HepG2 (cell line): Measurements from ENCODE around the gene ARPC1A. TPM values are rescaled to one million over a fixed set of nuclear protein-coding genes. Genes with fewer than 3 reads are reported as not detected.

Experiments used
- BCLAF1 ChIP-seq: fragments of 450-650 bp; IDR thresholded peaks from 2 replicates; pipeline ENCODE4 v1.6.1; 2017; ENCODE audit warnings: mild to moderate bottlenecking
- GABPA ChIP-seq, 2 experiments: IDR thresholded peaks; 2 replicates each; pipeline ENCODE4 v1.6.1; 2011 to 2016; ENCODE audit warnings: low read depth in 2 of 2, low read length in 1 of 2, missing biosample characterization in 1 of 2, missing genetic modification characterization in 1 of 2
- IRX3 ChIP-seq: sonication (generic); formaldehyde crosslinking; IDR thresholded peaks from 2 replicates; pipeline ENCODE4 v1.8.1; 2023; ENCODE audit warnings: mild to moderate bottlenecking, low read depth, missing genetic modification reagents, borderline replicate concordance
- NR2F6 ChIP-seq, 2 experiments: IDR thresholded peaks; 2 replicates each; pipeline ENCODE4 v1.6.1; 2016; ENCODE audit warnings: antibody characterized with exemption in 1 of 2, mild to moderate bottlenecking in 1 of 2
- POGZ ChIP-seq: sonication (generic); formaldehyde crosslinking; IDR thresholded peaks from 2 replicates; pipeline ENCODE4 v1.4.0; 2020; ENCODE audit warnings: mild to moderate bottlenecking, missing genetic modification reagents
- PREB ChIP-seq: sonication (generic); formaldehyde crosslinking; IDR thresholded peaks from 2 replicates; pipeline ENCODE4 v1.4.0; 2020; ENCODE audit warnings: missing genetic modification reagents
- PRMT3 ChIP-seq: sonication (generic); formaldehyde crosslinking; IDR thresholded peaks from 2 replicates; pipeline ENCODE4 v1.8.1; 2022; ENCODE audit warnings: low read depth, mild to moderate bottlenecking, moderate library complexity, missing genetic modification reagents, borderline replicate concordance
- ZNF121 ChIP-seq: sonication (generic); formaldehyde crosslinking; IDR thresholded peaks from 2 replicates; pipeline ENCODE4 v1.5.0; 2020; ENCODE audit warnings: mild to moderate bottlenecking, missing genetic modification reagents
- ZNF224 ChIP-seq: sonication (generic); formaldehyde crosslinking; IDR thresholded peaks from 2 replicates; pipeline ENCODE4 v1.5.0; 2020; ENCODE audit warnings: mild to moderate bottlenecking, missing genetic modification reagents
- ZNF281 ChIP-seq: sonication (generic); formaldehyde crosslinking; IDR thresholded peaks from 2 replicates; pipeline ENCODE4 v1.4.0; 2020; ENCODE audit warnings: missing genetic modification reagents, borderline replicate concordance
- ZNF337 ChIP-seq: sonication (generic); formaldehyde crosslinking; IDR thresholded peaks from 2 replicates; pipeline ENCODE4 v1.5.1; 2020; ENCODE audit warnings: missing genetic modification reagents, low read depth, mild to moderate bottlenecking, borderline replicate concordance
- ZNF432 ChIP-seq: sonication (generic); formaldehyde crosslinking; IDR thresholded peaks from 2 replicates; pipeline ENCODE4 v1.5.0; 2020; ENCODE audit warnings: missing genetic modification reagents, mild to moderate bottlenecking, borderline replicate concordance
- ZNF652 ChIP-seq: IDR thresholded peaks from 2 replicates; pipeline ENCODE4 v1.6.1; 2016; ENCODE audit warnings: low read depth, borderline replicate concordance
- ZNF772 ChIP-seq: sonication (generic); formaldehyde crosslinking; IDR thresholded peaks from 2 replicates; pipeline ENCODE4 v1.5.0; 2020; ENCODE audit warnings: mild to moderate bottlenecking, missing genetic modification reagents
- ZNF782 ChIP-seq: sonication (generic); formaldehyde crosslinking; IDR thresholded peaks from 2 replicates; pipeline ENCODE4 v1.4.0; 2020; ENCODE audit warnings: missing genetic modification reagents, mild to moderate bottlenecking, borderline replicate concordance
- ZSCAN31 ChIP-seq: sonication (generic); formaldehyde crosslinking; IDR thresholded peaks from 2 replicates; pipeline ENCODE4 v1.5.0; 2020; ENCODE audit warnings: low read depth, mild to moderate bottlenecking, missing genetic modification reagents
- polyA plus RNA-seq, 8 experiments: library from polyadenylated mRNA; depleted of rRNA in 3 of 8; stranded (reverse) in 7 of 8; unstranded in 1 of 8; fragments of >200 nt; fragmentation: Illumina TruSeq in 4 of 8; extraction: Trizol in 4 of 8; gene quantifications; 2 replicates each; pipeline versions ENCODE4 v1.2.1 to v1.2.3, GENCODE V29; 2011 to 2016; ENCODE audit warnings: low read depth in 4 of 8, missing spikeins in 1 of 8, mixed read lengths in 1 of 8; ENCODE audit not compliant: insufficient read depth in 1 of 8
- total RNA-seq, 5 experiments: library from RNA; depleted of rRNA; stranded (reverse); fragments of >200 nt; fragmentation: Illumina TruSeq; extraction: Trizol; gene quantifications; 2 replicates each; pipeline ENCODE4 v1.2.3, GENCODE V29; 2016; ENCODE audit warnings: low read depth in 1 of 5
- TF ChIP-seq, protein P1 (sequence below): sonication (generic); formaldehyde crosslinking; IDR thresholded peaks from 2 replicates; pipeline ENCODE4 v1.4.0; 2020; ENCODE audit warnings: missing genetic modification reagents

The ARPC1A gene
- total and polyA plus RNA-seq, 2 of the 13 experiments (the other 11 are each of a cell fraction or from before 2014, with no cell fraction given), result 44.3 to 88.5 TPM

DNA sequence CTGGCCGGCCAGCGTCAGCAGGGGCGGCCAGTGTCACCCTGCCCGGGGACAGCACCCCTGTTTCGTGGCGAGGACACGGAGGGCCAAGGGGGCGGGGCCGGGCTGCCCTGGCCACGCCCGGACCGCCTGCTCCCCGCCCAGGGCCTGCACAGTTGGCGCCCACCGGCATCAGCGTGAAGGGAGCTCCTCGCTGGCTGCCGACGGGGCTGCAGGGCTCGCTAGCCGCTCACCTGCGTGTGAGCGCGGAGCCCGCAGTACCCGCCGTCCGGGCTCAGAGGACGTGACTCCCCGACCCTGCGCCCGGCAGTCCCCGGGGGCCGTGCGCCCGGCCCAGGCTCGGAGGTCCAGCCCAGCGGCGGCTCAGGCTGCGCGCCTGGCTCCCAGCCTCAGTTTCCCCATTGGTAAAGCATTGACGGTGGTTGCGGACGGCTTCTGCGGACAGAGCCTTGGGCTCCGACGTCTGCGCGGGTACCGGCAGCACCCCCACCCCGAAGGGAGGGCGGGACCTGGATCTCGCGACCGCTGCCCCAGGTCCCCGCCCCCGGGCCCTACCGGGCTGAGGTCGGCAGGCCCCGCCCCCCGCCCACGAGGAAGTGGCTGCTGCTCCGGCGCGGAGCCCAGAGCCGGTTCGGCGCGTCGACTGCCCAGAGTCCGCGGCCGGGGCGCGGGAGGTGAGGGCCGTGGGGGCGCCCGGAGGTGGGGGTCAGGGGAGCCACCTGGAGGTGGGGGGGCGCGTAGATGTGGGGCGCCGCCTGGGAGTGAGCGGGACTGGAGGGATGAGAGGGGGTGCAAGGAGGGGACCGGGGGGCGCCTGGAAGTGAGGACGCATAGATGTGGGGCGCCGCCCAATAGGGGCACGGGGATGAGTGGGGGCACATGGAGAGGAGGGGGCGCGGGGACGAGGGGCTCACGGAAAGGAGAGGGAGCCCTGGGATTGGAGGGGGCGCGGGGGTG, 48.7 kb downstream of the ARPC1A start, which contains the start of gene ARPC1B (continued):
- TF ChIP-seq POGZ (CRISPR knock-in tag), result peak; percentile 35; the same call in 1 of the 2 replicates
- no peak for TF ChIP-seq ZNF224
- TF ChIP-seq ZNF121, result no peak; the same call in 1 of the 2 replicates
- 0 out of 2 replicates have a peak, but pooled peaks have one; percentile 49 for TF ChIP-seq ZSCAN31
- TF ChIP-seq NR2F6 (IDR thresholded peaks at IDR 0.05), result no peak
- TF ChIP-seq NR2F6 (CRISPR knock-in tag; IDR thresholded peaks at IDR 0.05), result no peak
- no peak for TF ChIP-seq ZNF652
- TF ChIP-seq IRX3 (CRISPR knock-in tag), result no peak
- no peak for TF ChIP-seq BCLAF1
- TF ChIP-seq ZNF782 (CRISPR knock-in tag), result no peak
- TF ChIP-seq ZNF281 (CRISPR knock-in tag), result peak; percentile 27; the same call in 1 of the 2 replicates
- no peak for TF ChIP-seq ZNF337 (CRISPR knock-in tag)
- no peak; the same call in 1 of the 2 replicates for TF ChIP-seq ZNF772 (CRISPR knock-in tag)
- no peak for TF ChIP-seq ZNF432 (CRISPR knock-in tag)
- no peak for TF ChIP-seq PREB (CRISPR knock-in tag)
- TF ChIP-seq, protein P1, sequence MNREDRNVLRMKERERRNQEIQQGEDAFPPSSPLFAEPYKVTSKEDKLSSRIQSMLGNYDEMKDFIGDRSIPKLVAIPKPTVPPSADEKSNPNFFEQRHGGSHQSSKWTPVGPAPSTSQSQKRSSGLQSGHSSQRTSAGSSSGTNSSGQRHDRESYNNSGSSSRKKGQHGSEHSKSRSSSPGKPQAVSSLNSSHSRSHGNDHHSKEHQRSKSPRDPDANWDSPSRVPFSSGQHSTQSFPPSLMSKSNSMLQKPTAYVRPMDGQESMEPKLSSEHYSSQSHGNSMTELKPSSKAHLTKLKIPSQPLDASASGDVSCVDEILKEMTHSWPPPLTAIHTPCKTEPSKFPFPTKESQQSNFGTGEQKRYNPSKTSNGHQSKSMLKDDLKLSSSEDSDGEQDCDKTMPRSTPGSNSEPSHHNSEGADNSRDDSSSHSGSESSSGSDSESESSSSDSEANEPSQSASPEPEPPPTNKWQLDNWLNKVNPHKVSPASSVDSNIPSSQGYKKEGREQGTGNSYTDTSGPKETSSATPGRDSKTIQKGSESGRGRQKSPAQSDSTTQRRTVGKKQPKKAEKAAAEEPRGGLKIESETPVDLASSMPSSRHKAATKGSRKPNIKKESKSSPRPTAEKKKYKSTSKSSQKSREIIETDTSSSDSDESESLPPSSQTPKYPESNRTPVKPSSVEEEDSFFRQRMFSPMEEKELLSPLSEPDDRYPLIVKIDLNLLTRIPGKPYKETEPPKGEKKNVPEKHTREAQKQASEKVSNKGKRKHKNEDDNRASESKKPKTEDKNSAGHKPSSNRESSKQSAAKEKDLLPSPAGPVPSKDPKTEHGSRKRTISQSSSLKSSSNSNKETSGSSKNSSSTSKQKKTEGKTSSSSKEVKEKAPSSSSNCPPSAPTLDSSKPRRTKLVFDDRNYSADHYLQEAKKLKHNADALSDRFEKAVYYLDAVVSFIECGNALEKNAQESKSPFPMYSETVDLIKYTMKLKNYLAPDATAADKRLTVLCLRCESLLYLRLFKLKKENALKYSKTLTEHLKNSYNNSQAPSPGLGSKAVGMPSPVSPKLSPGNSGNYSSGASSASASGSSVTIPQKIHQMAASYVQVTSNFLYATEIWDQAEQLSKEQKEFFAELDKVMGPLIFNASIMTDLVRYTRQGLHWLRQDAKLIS, result no peak
- no peak for TF ChIP-seq GABPA (IDR thresholded peaks at IDR 0.05; ENCODE audit: low read depth, low read length)
- TF ChIP-seq GABPA (CRISPR knock-in tag; IDR thresholded peaks at IDR 0.05; ENCODE audit: low read depth), result no peak
- TF ChIP-seq PRMT3, result no peak
